Prostate gland (tissue), 2 donors: ENCODE measurements around the gene ZNF19.

Experiments
- POLR2A ChIP-seq: fragments of 450-650 bp; IDR thresholded peaks from one replicate; pipeline ENCODE4 v1.6.1; 2016; ENCODE audit warnings: antibody characterized with exemption, mild to moderate bottlenecking
- POLR2AphosphoS5 ChIP-seq: sonication (generic); formaldehyde crosslinking; IDR thresholded peaks from one replicate; pipeline ENCODE4 v1.6.1; 2017; ENCODE audit warnings: antibody characterized with exemption
- TF ChIP-seq, protein P1 (sequence below), 4 experiments: fragments of 200-600 bp in 2 of 4; fragments of 450-650 bp in 2 of 4; sonication (generic) in 2 of 4; IDR thresholded peaks; 1 replicate in 3 of 4; 2 replicates in 1 of 4; pipeline ENCODE4 v1.5.1; 2016 to 2019; ENCODE audit warnings: antibody characterized with exemption in 4 of 4, mild to moderate bottlenecking in 2 of 4, moderate library complexity in 2 of 4

DNA sequence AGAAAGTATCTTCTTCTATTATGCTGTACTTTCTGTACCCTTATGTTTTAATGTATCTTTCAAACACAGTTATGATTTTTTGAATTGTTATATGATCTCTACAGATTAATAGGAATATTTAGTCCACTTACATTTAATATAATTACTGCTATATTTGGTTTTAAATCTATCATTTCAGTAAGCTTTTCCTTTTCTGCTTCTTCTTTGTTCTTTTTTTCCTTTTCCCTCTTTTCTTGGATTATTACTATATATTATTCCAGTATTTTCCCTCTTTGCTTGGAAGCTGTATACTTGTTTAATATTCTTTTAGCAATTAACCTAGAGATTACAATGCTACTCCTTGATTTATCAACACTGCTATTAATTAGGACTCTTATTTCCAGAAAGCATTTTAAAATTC lies 60.7 kb downstream of the ZNF19 start:
- TF ChIP-seq POLR2A (no peak), POLR2AphosphoS5 (no peak)
- TF ChIP-seq, protein P1, sequence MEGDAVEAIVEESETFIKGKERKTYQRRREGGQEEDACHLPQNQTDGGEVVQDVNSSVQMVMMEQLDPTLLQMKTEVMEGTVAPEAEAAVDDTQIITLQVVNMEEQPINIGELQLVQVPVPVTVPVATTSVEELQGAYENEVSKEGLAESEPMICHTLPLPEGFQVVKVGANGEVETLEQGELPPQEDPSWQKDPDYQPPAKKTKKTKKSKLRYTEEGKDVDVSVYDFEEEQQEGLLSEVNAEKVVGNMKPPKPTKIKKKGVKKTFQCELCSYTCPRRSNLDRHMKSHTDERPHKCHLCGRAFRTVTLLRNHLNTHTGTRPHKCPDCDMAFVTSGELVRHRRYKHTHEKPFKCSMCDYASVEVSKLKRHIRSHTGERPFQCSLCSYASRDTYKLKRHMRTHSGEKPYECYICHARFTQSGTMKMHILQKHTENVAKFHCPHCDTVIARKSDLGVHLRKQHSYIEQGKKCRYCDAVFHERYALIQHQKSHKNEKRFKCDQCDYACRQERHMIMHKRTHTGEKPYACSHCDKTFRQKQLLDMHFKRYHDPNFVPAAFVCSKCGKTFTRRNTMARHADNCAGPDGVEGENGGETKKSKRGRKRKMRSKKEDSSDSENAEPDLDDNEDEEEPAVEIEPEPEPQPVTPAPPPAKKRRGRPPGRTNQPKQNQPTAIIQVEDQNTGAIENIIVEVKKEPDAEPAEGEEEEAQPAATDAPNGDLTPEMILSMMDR (IDR thresholded peaks at IDR 0.05), result no peak
